ENCODE measurements around the gene NOL4L.

Gene NOL4L

DNA sequence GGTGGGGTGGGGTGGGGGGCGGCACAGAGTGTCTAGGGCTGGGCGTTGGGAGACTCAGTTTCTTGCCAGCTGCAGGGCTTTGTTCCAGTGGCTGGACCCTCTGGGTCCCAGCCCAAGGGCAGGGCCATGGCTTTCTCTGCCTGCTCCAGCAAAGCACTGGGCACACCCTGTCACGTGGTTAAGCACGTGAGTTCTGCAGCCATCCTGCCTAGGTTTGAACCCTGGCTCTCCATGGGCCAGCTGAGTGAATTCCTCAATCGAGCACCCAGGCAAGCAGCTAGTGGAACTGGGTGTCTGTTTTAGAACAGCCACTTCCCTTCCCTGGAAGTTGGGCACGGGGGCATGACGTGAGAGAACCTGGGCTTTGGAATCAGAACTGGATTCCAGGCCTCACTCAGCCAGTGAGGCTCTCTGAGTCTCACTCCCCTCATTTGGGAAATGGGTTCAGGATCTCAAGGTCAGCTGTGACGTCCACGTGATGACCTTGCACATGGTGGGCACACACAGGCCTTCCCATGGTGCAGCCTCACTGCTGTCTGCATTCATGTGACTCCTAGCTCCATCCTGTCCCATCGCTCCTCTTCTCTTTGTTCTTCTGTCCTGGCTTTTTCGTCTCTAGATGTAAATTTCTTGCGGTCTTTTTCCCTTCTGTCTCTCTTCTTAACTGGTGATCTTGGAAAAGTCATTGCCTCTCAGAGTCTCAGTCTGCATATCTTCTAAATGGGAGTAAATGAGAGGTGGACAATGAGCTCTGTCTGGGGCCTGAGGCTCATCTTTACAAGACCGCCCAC lies 45.9 kb downstream of the NOL4L start:
- H3K36me3 ChIP-seq (ENCODE audit: low read length): no peaks in the 10 kb centered on the region
- H3F3A ChIP-seq (ENCODE audit: insufficient read depth): peaks cover 3% of the 10 kb centered on the region; the same call in 1 of the 2 replicates
- H2AFZ ChIP-seq (ENCODE audit: low read depth, low read length, severe bottlenecking): peak overlapping the region; percentile 14
- H3K27me3 ChIP-seq (ENCODE audit: low read length): no peaks in the 10 kb centered on the region
- no peak overlapping the region for H3K9ac ChIP-seq (ENCODE audit: low read length)
- H3K9me3 ChIP-seq (ENCODE audit: insufficient read depth, low read length): no peaks in the 10 kb centered on the region
- TF ChIP-seq, protein P1, sequence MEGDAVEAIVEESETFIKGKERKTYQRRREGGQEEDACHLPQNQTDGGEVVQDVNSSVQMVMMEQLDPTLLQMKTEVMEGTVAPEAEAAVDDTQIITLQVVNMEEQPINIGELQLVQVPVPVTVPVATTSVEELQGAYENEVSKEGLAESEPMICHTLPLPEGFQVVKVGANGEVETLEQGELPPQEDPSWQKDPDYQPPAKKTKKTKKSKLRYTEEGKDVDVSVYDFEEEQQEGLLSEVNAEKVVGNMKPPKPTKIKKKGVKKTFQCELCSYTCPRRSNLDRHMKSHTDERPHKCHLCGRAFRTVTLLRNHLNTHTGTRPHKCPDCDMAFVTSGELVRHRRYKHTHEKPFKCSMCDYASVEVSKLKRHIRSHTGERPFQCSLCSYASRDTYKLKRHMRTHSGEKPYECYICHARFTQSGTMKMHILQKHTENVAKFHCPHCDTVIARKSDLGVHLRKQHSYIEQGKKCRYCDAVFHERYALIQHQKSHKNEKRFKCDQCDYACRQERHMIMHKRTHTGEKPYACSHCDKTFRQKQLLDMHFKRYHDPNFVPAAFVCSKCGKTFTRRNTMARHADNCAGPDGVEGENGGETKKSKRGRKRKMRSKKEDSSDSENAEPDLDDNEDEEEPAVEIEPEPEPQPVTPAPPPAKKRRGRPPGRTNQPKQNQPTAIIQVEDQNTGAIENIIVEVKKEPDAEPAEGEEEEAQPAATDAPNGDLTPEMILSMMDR (IDR thresholded peaks at IDR 0.05; ENCODE audit: insufficient read depth, low read length, poor library complexity, severe bottlenecking): no peak
- no peak for TF ChIP-seq EZH2phosphoT487 (conservative IDR thresholded peaks at IDR 0.05; ENCODE audit: low read length)
- H3K79me2 ChIP-seq (ENCODE audit: insufficient read depth, low read length): no peaks in the 10 kb centered on the region
- H3K27ac ChIP-seq (ENCODE audit: low read depth, low read length): no peak overlapping the region
- H3K4me3 ChIP-seq (ENCODE audit: insufficient read depth, low read length, poor library complexity, severe bottlenecking): no peak overlapping the region
- no peak overlapping the region for H3K4me2 ChIP-seq (ENCODE audit: low read depth, low read length, poor library complexity, severe bottlenecking)
- H4K20me1 ChIP-seq (ENCODE audit: low read depth, low read length): no peaks in the 10 kb centered on the region
- H3K9me2 ChIP-seq (replicated peaks; ENCODE audit: insufficient read depth, low read length): no peaks in the 10 kb centered on the region

DNA sequence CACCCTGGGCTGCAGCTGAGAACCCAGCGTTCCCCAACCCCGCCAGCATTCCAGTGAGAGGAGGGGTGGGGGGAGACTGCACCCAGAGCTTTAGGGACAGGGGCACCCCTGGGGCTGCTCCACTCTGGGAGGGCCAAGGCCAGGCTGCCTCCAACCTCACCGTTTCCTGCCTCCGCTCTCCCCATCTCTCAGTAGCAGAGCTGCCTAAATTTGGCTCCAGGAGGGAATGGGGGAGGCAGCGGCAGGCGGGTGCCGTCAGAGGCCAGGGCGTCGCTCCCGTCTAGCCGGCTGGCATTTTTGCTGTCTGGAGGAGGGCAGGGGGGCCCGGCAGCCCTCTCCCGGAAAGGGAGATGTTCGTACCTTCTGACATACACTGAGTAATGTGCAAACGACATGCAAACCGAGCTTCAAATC lies 46.6 kb downstream of the NOL4L start:
- Histone ChIP-seq H3K4me3 (ENCODE audit: insufficient read depth, low read length, poor library complexity, severe bottlenecking) (no peak overlapping the region), H3K27me3 (ENCODE audit: low read length) (no peaks in the 10 kb centered on the region), H3K36me3 (ENCODE audit: low read length) (no peaks in the 10 kb centered on the region), H3K27ac (ENCODE audit: low read depth, low read length) (no peak overlapping the region), H3F3A (ENCODE audit: insufficient read depth) (peaks cover 3% of the 10 kb centered on the region; the same call in 1 of the 2 replicates), H2AFZ (ENCODE audit: low read depth, low read length, severe bottlenecking) (no peak overlapping the region), H3K9me2 (replicated peaks; ENCODE audit: insufficient read depth, low read length) (no peaks in the 10 kb centered on the region), H4K20me1 (ENCODE audit: low read depth, low read length) (no peaks in the 10 kb centered on the region), H3K79me2 (ENCODE audit: insufficient read depth, low read length) (no peaks in the 10 kb centered on the region), H3K9me3 (ENCODE audit: insufficient read depth, low read length) (no peaks in the 10 kb centered on the region), H3K9ac (ENCODE audit: low read length) (no peak overlapping the region), H3K4me2 (ENCODE audit: low read depth, low read length, poor library complexity, severe bottlenecking) (no peak overlapping the region)
- TF ChIP-seq EZH2phosphoT487 (conservative IDR thresholded peaks at IDR 0.05; ENCODE audit: low read length): no peak
- TF ChIP-seq, protein P1 (IDR thresholded peaks at IDR 0.05; ENCODE audit: insufficient read depth, low read length, poor library complexity, severe bottlenecking): no peak

DNA sequence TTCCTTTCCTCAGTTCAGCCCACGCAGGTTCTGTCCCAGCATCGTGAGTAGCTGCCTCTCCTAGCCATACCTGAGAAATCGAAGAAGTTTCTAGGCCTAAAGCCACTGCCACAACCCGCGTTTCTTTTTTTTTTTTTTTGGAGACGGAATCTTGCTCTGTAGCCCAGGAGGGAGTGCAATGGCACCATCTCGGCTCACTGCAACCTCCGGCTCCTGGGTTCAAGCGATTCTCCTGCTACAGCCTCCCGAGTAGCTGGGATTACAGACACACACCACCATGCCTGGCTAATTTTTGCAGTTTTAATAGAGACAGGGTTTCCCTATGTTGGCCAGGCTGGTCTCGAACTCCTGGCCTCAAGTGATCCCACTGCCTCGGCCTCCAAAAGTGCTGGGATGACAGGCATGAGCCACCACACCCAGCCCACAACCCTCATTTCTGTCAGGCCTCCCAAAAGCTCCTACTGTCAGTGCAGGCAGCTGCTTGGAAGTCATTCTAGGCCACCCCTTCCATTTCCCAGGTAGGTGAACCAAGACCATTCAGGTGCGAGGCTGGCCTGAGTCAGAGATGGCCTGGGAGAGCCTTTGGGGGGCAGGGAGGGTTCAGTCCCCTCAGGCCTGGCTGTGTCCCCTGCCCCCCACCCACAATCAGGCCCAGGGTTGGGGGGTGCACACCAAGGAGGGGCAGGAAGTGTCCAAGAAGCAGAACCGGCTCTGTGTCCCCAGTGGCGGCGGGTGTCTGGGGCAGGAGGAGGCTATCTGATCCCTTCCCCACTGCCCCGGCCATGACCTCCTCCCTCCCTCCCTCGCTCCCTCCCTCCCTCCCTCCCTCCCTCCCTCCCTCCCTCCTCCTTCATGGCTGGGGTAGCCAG lies 47.2 kb downstream of the NOL4L start:
- TF ChIP-seq, protein P1 (IDR thresholded peaks at IDR 0.05; ENCODE audit: insufficient read depth, low read length, poor library complexity, severe bottlenecking): no peak
- TF ChIP-seq EZH2phosphoT487 (conservative IDR thresholded peaks at IDR 0.05; ENCODE audit: low read length): no peak
- H3K27me3 ChIP-seq (ENCODE audit: low read length): no peaks in the 10 kb centered on the region
- H3F3A ChIP-seq (ENCODE audit: insufficient read depth): peaks cover 3% of the 10 kb centered on the region; the same call in 1 of the 2 replicates
- no peak overlapping the region for H3K27ac ChIP-seq (ENCODE audit: low read depth, low read length)
- no peak overlapping the region for H3K4me2 ChIP-seq (ENCODE audit: low read depth, low read length, poor library complexity, severe bottlenecking)
- H3K4me3 ChIP-seq (ENCODE audit: insufficient read depth, low read length, poor library complexity, severe bottlenecking): no peak overlapping the region
- no peaks in the 10 kb centered on the region for H3K9me3 ChIP-seq (ENCODE audit: insufficient read depth, low read length)
- H4K20me1 ChIP-seq (ENCODE audit: low read depth, low read length): no peaks in the 10 kb centered on the region
- no peak overlapping the region for H3K9ac ChIP-seq (ENCODE audit: low read length)
- no peaks in the 10 kb centered on the region for H3K9me2 ChIP-seq (replicated peaks; ENCODE audit: insufficient read depth, low read length)
- H3K36me3 ChIP-seq (ENCODE audit: low read length): no peaks in the 10 kb centered on the region
- H3K79me2 ChIP-seq (ENCODE audit: insufficient read depth, low read length): no peaks in the 10 kb centered on the region
- H2AFZ ChIP-seq (ENCODE audit: low read depth, low read length, severe bottlenecking): no peak overlapping the region
